HG03095 (cell line): ENCODE results near the gene PSAPL1.

Source experiments
- ATAC-seq: cut with Tn5 transposase; IDR thresholded peaks from one replicate; pipeline ENCODE4 v1.9.1; 2021; ENCODE audit warnings: moderate library complexity; ENCODE audit not compliant: unreplicated experiment

PSAPL1 gene

DNA sequence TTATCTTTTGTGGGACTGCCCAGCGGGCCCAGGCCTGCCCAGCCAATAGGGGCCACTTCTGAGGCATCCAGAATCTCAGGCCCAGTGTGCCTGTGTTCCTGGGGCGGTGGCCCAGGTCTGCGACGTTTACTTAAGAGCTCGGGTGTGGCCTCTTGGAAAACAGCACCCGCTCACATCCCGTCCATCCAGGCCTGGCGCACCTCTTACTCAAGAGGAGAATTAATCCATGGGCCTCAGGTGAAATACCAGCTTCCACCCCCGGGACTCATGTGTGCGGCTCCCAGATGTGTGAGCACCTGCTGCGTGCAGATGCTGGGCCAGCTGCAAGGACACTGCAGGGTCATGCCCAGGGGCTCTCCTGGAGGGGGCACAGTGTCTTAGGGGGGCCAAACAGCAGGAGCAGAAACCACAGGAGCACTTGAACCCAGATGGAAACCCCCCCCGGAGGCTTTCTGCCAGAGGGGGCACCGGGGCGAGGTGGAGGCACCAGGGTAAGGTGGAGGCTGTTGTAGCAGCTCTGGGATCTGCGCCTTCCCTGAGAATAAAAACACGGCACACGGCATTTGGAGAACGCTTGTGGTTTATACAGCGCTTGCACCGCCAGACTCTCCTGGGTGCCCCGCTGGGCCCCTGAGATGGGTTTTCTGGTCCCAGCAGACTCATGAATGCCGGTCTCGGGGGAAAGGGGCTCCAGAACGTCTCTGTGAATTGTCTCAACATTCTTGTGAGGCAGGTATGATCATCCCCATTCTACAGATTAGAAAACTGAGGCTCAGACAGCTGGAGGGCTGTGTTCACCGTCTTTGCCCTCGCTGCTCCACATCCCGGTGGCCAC is 2.8 kb downstream of the PSAPL1 start:
- no peak for ATAC-seq

GRCh38 chr4:7430965-7431695 is 3.6 kb downstream of the PSAPL1 start:
- ATAC-seq = no peak

- ATAC-seq = no peak
Observed at GRCh38 chr4:7430368-7430964, 4.3 kb downstream of the PSAPL1 start.

DNA sequence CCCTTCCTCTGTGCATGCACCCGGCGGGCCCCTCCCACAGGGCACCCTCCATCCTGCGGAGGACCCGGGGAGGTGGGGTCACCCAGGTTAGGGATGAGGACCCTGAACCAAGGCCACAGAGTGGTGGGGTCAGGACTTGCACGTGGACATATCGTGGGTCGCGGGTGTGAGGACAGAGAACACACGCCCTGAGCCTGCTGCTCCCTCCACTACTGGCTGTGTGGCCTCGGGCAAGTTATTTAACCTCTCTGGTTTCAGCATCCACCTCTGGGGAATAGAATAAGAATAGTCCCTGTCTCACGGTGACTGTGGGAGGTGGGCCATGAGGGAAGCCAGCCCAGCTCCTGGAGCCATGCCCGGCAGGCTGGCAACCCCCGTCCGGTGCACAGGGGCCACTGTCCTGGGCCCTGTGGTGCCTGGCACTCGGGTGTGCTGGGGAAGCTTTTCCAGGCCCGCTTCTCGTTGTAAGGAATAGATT is 5.1 kb downstream of the PSAPL1 start:
- ATAC-seq = no peak

- ATAC-seq = no peak
Observed at GRCh38 chr4:7429069-7429416, 5.7 kb downstream of the PSAPL1 start.

GRCh38 chr4:7428261-7429068 is 6.3 kb downstream of the PSAPL1 start:
- no peak for ATAC-seq

DNA sequence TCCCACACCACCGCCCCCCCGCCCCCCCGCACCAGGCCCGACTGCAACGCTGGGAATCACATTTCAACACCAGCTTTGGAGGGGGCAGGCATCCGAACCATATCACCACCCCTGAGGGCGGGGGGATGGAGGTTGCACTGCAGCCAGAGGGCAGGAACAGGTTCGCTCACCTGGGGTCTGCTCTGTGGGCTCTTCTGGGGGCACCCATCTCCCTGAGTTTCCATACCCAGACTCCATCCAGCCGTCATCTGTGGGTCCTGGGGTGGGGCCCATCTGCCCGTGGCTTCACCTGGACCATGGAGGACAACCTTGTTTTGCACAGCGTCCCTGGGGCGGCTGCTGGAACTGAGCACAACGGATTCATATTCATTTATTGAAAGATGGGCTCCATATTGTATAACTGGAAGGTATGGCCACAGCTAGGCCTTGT is 6.9 kb downstream of the PSAPL1 start:
- no peak for ATAC-seq

DNA sequence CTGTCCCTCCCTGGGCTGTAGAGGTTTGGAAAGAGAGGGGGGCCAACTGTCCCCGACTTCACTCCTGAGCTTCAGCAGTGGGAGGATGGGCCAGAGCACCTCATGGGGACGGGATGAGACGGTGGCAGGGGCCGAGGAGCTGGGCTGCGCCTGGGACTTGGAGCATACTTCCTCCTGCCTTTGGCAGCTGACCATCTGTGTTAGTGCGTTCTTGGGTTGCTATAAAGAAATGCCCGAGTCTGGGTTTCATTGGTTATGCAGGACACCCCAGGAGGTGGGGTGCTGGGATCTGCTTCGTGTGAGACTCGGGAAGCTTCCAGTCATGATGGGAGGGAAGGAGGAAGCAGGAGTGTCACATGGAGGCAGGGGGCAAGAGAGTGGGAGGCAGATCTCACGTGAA is 7.4 kb downstream of the PSAPL1 start:
- no peak for ATAC-seq

- no peak for ATAC-seq
Observed at GRCh38 chr4:7426525-7427171, 8.1 kb downstream of the PSAPL1 start.

DNA sequence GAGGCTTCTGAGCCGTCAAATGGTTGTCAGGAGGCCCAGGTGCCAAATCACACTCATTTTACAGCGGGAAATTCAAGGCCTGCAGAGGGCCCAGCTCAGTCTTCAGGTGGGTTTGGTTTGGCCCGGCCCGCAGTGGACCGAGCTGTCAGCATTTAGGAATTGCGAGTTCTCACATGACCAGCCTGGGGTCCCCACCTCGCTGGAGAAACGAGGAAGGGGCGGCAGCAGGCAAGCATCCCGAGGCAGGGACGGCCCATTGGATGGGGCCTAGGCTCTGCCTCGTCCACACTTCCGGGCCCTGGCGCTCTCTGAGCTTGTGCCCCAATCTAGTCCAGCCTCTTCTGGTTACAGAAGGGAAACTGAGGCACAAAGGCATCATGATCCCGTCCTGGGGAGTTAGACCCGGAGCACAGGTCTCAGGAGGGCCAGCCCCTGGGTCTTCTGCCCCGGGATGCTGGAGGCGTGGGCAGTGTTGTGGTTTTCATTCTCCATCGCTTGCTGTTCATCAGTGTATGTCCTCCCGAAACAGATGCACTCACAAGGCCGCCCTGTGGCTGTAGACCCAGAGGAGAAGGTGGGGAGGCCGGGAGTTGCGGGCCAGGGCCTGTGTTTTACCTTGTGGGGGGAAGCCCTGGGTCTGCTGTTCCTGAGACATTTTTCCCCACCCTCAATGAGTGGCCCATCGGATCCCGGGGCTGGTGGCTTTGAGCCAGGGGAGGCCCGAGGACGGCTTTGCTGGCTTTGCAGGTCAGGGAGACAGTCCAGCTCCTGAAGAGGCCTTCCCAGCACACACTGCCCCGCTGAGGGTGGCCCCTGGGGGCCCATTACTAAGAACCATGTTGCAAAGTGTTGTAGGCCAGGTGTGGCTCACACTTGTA is 8.9 kb downstream of the PSAPL1 start:
- no peak for ATAC-seq

- ATAC-seq = no peak
Observed at GRCh38 chr4:7425124-7425523, 9.6 kb downstream of the PSAPL1 start.

DNA sequence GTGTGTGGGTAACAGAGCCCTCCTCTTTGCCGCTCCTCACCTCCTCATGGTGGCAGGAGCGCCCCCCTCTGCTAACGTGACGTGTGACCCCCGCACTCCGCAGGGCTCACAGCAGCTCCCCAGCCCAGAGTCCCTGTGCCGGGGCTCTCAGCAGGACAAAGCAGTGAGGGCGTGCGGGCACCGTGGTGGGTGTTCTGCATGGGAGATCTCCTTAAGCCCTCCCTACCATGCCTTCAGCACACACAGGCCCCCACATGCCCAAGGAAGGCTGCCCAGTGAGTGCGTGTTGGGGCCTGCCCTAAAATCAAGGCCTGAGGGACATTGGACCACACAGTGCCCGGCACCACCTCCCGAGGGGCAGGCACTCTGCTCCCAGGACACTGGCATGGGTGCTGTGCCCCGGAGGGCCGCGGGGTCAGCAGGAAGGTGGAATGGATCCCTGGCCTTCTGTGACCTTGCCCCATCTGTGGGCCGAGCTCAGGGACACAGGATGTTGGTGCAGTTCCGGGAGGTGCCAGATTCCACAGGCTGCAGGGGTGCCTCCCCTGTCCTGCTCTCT is 10.1 kb downstream of the PSAPL1 start:
- no peak for ATAC-seq

DNA sequence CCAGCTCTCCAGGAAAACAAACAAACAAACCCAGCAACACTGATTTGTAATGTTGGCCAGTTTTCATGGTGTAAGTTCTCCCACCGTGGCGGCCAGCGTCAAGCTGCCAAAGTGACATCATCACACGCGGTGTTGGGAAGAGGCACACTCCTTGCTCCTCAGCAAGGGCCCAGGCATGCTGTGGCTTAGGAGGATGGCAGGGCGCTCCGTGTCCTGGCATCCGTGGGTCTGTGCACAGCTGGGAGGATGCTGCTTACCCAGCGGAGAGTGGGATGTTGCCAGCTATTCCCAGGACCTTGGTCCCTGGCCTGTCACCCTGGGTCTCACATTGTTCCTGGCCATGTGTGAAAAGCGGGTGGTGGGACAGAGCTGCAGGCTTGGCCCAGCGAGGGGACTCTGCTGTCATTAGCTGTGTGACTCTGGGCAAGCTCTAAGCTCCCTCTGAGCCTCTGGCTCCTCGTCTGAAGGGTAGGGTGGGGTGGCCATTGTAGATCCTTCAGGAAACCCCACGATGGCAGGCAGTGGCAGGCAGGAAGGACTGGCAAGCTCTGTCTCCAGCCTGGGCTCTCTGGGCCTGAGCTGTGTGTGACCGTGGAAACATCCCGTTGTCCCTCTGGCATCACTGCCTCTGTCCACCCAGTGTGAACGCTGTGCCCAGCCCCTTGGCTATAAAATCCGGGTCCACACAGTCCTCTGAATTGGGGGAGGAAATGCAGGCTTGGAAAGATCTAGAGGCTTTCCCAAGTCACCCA is 10.8 kb downstream of the PSAPL1 start:
- ATAC-seq = no peak

DNA sequence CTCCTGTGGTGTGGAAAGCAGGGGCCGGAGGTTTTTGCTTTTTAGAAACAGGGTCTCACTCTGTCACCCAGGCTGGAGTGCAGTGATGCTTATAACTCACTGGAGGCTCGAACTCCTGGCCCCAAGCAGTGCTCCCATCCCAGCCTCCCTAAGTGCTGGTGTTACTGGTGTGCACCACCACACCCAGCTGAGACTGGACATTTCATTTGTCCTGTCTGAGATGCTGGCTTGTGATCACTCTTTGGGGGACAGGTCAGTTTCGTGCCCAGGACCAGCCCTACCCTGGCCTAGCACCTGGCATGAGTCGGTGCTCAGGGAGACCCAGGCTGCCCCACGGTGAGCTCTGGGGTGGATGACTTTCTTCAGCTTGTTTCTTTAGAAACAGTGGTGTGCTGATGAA is 11.3 kb downstream of the PSAPL1 start:
- no peak for ATAC-seq

DNA sequence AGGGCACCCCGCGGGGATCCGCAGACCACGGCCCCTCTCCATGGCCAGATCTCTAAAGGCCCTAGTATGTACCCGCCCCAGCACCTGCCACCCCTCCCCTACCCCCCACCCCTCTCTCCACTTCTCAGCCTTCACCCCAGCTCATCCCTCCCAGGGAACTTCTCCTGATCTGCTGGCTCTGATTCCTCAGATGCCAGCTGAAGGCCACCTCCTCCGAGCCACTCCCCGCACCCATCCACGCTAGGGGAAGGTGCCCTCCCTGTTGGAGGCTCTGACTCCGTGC is 11.9 kb downstream of the PSAPL1 start:
- no peak for ATAC-seq

- no peak for ATAC-seq
Observed at GRCh38 chr4:7422151-7422897, 12.4 kb downstream of the PSAPL1 start.

DNA sequence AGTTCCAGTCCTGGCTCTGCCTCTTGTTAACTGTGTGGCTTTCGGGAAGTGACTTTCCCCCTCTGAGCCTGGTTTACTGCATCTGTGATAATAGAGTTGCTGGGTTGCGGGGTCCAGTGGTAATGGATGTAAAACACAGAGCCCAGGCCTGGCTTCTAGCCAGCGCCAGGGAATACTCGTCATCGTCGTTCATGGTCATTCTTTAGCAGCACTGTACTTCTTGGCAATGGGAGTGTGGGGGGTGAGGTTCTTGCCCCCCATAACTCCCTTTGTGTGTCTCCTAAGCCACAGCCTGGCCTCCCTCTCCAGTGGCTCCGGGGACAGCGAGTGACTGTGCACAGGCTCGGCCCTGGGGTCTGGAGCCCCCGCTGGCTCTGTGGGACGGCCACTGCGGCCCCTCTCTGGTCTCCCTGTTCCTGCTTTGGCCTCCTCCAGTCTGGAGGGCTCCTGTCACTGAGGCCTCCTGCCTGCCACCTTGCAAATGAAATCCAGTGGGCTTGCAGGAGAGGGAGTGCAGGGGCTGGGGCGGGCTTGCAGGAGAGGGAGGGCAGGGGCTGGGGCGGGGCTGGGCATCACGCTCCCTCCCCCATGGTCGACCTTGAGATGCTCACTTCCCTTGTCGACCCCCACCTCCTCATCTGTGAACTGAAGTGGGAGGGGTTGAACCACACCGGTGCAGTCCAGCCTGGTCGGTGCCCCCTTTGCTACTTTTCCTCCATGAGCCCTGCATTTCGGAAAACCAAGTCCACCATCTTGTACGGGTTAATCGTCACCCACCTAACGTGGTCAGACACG is 13.2 kb downstream of the PSAPL1 start:
- ATAC-seq = no peak
